NCI-H82 treated with DMSO at 0.1 percent for 48 hours (cell line): ENCODE data around the gene ATP5IF1.

Experiments
- DNase-seq: peaks from one replicate; lab custom pipeline; 2025; ENCODE audit not compliant: unreplicated experiment; lab: John Stamatoyannopoulos, UW

The ATP5IF1 gene

GRCh38 chr1:28235755-28236655 is at the start of gene ATP5IF1:
Gene ATP5IF1, plus strand, starts transcription at chr1:28236124. Its CDS starts 60 bp downstream, at chr1:28236184.
- DNase-seq, result peak; percentile 98

DNA sequence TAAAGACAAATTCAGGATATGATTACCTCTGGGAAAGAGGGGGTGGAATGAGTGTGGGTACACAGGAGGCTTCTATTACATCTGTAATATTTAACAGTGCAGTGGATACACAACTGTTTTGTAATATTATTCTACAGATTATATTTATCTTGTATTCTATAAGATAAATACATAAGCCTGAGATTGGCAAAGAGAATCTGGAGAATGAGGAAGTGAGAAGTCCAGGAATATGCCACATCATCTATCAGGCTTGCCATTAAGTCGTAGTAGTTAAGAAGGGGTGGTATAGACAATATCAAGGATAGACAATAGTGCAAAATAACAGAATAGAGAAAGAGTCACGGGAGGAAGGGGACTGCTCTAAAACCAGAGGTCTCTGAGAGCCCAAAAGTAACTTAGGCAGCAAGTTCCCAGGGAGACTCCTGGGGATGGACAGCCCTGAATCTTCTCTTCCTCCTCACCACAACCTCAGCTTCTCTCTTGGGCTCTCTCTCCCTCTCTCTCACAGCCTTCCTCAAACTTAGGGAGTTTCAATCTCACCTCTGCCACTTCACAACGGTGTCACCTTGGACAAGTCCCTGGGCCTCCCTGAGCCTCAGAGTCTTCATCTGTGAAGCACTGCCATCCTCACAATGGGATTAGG is 45.5 kb upstream of the ATP5IF1 start:
- no peak for DNase-seq

DNA sequence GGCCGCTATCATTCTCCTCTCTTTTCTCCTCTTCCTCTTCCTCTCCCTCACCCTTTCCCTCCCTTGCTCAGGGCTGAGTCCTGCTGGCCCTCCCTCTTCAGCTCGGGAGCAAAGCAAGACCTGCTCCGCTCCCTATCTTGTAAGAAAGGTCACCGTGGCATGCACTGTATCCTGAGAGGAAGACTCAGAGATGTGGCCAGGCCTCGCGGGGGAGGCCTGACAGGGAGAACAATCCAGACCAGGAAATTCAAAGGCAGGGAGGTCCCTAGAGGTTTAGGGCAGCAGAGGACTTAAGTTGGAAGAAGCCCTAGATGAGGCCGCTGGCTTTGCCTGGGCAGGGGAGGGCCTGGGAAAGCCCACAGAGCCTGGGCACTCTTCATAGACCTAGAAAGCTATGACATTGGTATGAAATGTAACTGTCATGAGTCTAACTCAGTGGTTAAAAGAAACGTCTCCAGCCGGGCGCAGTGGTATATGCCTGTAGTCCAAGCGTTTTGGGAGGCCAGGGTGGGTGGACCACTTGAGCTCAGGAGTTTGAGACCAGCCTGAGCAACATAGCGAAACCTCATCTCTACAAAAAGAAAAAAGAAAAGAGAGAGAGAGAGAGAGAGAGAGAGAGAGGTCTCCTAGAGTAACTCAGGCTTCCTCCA is 44.8 kb upstream of the ATP5IF1 start:
- DNase-seq, result no peak

- DNase-seq, result no peak
Observed at GRCh38 chr1:28193701-28194161, 42.2 kb upstream of the ATP5IF1 start.

DNA sequence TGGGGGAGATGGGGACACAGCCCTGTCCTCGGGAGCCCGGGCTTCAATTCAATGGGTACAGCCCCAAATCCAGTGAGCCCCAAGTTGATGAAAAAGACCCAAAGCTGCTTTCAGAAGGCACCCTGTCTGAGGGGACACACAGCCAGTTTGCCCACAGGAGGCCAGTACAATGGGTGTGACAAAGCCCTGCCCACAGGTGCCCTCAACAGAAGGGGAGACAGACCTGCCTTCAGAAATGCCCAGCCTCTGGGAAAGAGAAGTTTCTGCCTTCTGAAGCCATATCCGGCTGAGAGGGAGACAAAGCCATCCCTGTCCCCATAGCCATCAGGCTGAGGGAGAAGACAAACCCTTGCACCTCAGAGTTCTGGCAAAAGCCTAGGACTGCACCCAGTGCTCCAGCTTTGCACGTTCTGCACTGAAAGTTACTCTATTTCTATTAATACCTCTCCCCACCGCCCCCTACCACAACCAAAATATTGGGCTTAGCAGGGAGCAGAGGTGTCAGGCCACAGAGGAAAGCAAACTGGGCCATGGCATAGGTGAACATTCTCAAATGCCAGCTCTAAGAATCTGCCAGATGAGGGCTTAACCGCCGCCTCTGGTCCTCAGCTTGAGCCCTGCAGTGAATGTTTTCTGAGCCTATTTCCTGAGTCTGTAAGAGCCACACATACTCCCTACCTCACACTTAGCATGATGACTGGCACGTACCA is 41.4 kb upstream of the ATP5IF1 start:
- DNase-seq, result no peak

- no peak for DNase-seq
Observed at GRCh38 chr1:28195780-28196179, 40.1 kb upstream of the ATP5IF1 start.

- DNase-seq, result no peak
Observed at GRCh38 chr1:28196330-28196729, 39.6 kb upstream of the ATP5IF1 start.

DNA sequence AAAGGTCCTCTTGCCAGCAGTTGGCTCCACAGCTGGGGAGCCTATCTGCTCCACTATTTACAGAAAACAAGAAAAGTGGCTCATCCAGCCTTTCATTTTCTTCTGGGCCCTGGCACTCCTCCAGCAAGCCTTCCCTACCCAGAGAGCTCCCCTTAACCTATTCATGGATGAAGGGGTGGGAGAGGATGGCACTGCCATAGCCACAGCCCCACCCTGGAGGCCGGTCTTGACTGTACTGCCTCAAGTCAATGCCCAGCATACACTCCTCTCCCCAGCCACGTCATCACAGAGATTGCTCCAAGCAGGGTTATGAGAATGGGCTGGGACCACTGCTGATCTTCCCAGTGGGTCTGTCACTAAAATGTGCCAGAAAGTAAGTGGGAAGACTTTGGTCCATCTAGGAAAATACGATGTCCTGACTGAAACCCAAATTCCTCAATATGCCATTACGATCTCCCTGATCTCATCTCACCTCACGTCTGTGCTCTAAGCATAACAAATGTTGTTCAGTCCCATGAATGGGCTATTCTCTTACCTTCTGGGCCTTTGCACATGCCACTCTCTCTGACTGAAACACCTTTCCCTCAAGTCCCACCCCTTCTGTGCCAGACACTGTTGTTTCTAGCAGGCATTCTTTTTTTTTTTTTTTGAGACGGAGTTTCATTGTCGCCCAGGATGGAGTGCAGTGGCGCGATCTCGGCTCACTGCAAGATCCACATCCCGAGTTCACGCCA is 38.1 kb upstream of the ATP5IF1 start:
- no peak for DNase-seq

GRCh38 chr1:28199328-28200233 is 36.3 kb upstream of the ATP5IF1 start:
- DNase-seq, result no peak

GRCh38 chr1:28200234-28200873 is 35.6 kb upstream of the ATP5IF1 start:
- no peak for DNase-seq

DNA sequence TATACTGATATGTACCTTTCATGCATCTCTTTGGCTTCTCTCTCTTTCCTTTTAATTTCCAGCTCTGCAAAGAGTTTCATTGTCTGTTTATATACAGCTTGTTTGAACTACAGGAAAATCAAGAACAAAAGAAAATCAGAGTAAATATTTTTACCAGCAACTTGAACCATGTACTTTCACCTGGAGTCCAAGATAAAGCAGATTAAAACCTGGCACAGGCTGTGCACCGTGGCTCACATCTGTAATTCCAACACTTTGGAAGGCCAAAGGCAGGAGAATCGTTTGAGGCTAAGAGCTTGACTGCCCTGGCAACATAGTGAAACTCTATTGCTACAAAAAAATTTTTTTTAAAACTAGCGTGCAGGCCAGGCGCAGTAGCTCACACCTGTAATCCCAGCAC is 30.7 kb upstream of the ATP5IF1 start:
- no peak for DNase-seq

- peak; percentile 22 for DNase-seq
Observed at GRCh38 chr1:28208818-28209441, 27.0 kb upstream of the ATP5IF1 start.

GRCh38 chr1:28209700-28210099 is 26.2 kb upstream of the ATP5IF1 start:
- no peak for DNase-seq

GRCh38 chr1:28213315-28213714 is 22.6 kb upstream of the ATP5IF1 start:
- DNase-seq, result no peak

- DNase-seq, result no peak
Observed at GRCh38 chr1:28229089-28229488, 6.8 kb upstream of the ATP5IF1 start.

DNA sequence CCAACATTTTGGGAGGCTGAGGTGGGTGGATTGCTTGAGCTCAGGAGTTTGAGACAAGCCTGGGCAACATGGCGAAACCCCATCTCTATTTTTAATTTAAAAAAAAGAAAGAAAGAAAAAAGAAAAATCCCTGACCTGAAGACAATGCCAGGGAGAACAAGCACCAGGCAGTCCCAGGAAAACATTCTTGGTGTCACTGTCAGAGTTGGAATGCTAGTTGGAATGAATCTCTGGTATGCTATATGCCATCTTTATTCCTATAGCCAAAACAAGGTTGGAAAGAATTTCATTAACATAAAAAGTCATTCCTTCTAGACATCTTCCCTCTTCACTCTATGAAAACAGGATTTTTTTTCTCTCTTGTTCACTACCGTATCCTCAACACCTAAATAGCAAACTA is 5.9 kb upstream of the ATP5IF1 start:
- DNase-seq, result no peak

GRCh38 chr1:28232558-28233263 is 3.2 kb upstream of the ATP5IF1 start, which contains the start of gene DNAJC8:
Gene DNAJC8, minus strand, starts transcription at chr1:28233029. Its CDS starts 31 bp downstream, at chr1:28232998.
- DNase-seq, result peak; percentile 67

DNA sequence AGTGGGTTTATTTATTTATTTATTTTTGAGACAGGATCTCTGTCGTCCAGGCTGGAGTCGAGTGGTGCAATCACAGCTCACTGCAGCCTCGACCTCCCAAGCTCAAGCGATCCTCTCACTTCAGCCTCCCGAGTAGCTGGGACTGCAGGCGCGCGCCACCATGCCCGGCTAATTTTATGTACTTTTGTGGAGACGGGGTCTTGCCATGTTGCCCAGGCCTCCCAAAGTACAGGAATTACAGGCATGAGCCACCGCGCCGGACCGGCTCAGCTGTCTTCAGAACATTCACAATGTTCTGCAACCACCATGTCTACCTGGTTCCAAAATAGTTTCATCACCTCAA is 2.7 kb upstream of the ATP5IF1 start:
- DNase-seq, result no peak
